HL-60 (cell line): Measurements from ENCODE around the gene PTGER3.

Experiments
- DNase-seq, 2 experiments: peaks; one replicate each; pipeline ENCODE4 v3.0.0-alpha.2; 2010 to 2020; ENCODE audit warnings: low read depth in 1 of 2, low spot score in 1 of 2
- H3K27ac ChIP-seq: fragments of 250-450 bp; sonication (Bioruptor Pico); replicated peaks from 2 replicates; pipeline ENCODE4 v1.5.1; 2020; ENCODE audit warnings: mild to moderate bottlenecking, moderate library complexity
- H3K27me3 ChIP-seq: fragments of 250-450 bp; sonication (Bioruptor Pico); 2 replicates; pipeline ENCODE4 v1.5.1; 2021; ENCODE audit warnings: mild to moderate bottlenecking, moderate library complexity; ENCODE audit not compliant: insufficient read depth, poor library complexity, severe bottlenecking
- H3K4me3 ChIP-seq: replicated peaks from 2 replicates; pipeline ENCODE4 v1.5.1; 2011; ENCODE audit warnings: mild to moderate bottlenecking, control low read depth, low read length; ENCODE audit not compliant: insufficient read depth
- CTCF ChIP-seq: IDR thresholded peaks from one replicate; pipeline ENCODE4 v1.5.1; 2011; ENCODE audit warnings: low read length, control low read depth, inconsistent platforms; ENCODE audit not compliant: insufficient read depth
- GABPA ChIP-seq: IDR thresholded peaks from 2 replicates; pipeline ENCODE4 v1.6.1; 2012; ENCODE audit warnings: low read depth
- POLR2AphosphoS5 ChIP-seq: IDR thresholded peaks from 2 replicates; pipeline ENCODE4 v1.6.1; 2012; ENCODE audit warnings: low read depth
- REST ChIP-seq: IDR thresholded peaks from 2 replicates; pipeline ENCODE4 v1.6.1; 2012; ENCODE audit warnings: low read depth; ENCODE audit not compliant: insufficient replicate concordance
- SPI1 ChIP-seq: IDR thresholded peaks from 2 replicates; pipeline ENCODE4 v1.6.1; 2012; ENCODE audit warnings: low read depth, mild to moderate bottlenecking, borderline replicate concordance

Gene PTGER3

GRCh38 chr1:70993798-70994197 lies 53.8 kb downstream of the PTGER3 start:
- DNase-seq, result no peak
- TF ChIP-seq REST (no peak), SPI1 (no peak), CTCF (no peak), GABPA (no peak), POLR2AphosphoS5 (no peak)
- Histone ChIP-seq H3K27me3 (no peaks in the 10 kb centered on the region), H3K27ac (no peak overlapping the region), H3K4me3 (no peak overlapping the region)

GRCh38 chr1:70992521-70992920 lies 55.1 kb downstream of the PTGER3 start:
- TF ChIP-seq REST, result no peak
- TF ChIP-seq SPI1, result no peak
- no peak for TF ChIP-seq POLR2AphosphoS5
- no peak for TF ChIP-seq CTCF
- TF ChIP-seq GABPA, result no peak
- H3K27ac ChIP-seq, result no peak overlapping the region
- H3K4me3 ChIP-seq, result no peak overlapping the region
- H3K27me3 ChIP-seq, result no peaks in the 10 kb centered on the region
- no peak for DNase-seq

- TF ChIP-seq GABPA, result no peak
- no peak for TF ChIP-seq CTCF
- no peak for TF ChIP-seq POLR2AphosphoS5
- no peak for TF ChIP-seq SPI1
- no peak for TF ChIP-seq REST
- H3K4me3 ChIP-seq, result no peak overlapping the region
- no peaks in the 10 kb centered on the region for H3K27me3 ChIP-seq
- no peak overlapping the region for H3K27ac ChIP-seq
- DNase-seq, result no peak
Measured at GRCh38 chr1:70990469-70991253, 57.0 kb downstream of the PTGER3 start.
